ENCODE results near the gene SORCS3.

GRCh38 chr10:104648421-104648820, 7.3 kb downstream of the SORCS3 start:
- no peak for TF ChIP-seq MAFK (IDR thresholded peaks at IDR 0.05; ENCODE audit: low read depth, low read length)
- TF ChIP-seq MAZ (IDR thresholded peaks at IDR 0.05; ENCODE audit: borderline replicate concordance, low read depth, low read length): no peak
- TF ChIP-seq CTCF (conservative IDR thresholded peaks at IDR 0.05; ENCODE audit: low read depth, low read length): no peak
- TF ChIP-seq MXI1 (IDR thresholded peaks at IDR 0.05; ENCODE audit: borderline replicate concordance, low read depth, low read length): no peak
- TF ChIP-seq RAD21 (IDR thresholded peaks at IDR 0.05; ENCODE audit: low read length): no peak
- no peak for TF ChIP-seq USF2 (IDR thresholded peaks at IDR 0.05; ENCODE audit: low read depth, low read length)
- no peak for TF ChIP-seq SMC3 (IDR thresholded peaks at IDR 0.05; ENCODE audit: low read depth, low read length)
- no peak for TF ChIP-seq POLR2A (IDR thresholded peaks at IDR 0.05; ENCODE audit: low read depth, low read length)
- TF ChIP-seq CEBPB (IDR thresholded peaks at IDR 0.05; ENCODE audit: low read depth, low read length): no peak
- TF ChIP-seq ELK1 (IDR thresholded peaks at IDR 0.05; ENCODE audit: borderline replicate concordance, low read depth, low read length): no peak
- no peak for TF ChIP-seq BHLHE40 (IDR thresholded peaks at IDR 0.05; ENCODE audit: low read depth, low read length)
- TF ChIP-seq RFX5 (IDR thresholded peaks at IDR 0.05; ENCODE audit: low read depth, low read length): no peak
- TF ChIP-seq FOS (IDR thresholded peaks at IDR 0.05; ENCODE audit: low read depth, low read length): no peak

Data from IMR-90 (cell line).